IPS-18a (cell line): ENCODE data around the gene CPSF3.

ENCODE experiments used
- H3K27ac ChIP-seq: one replicate; pipeline ENCODE4 v1.5.1; 2013; ENCODE audit warnings: low read length
- H3K27me3 ChIP-seq: one replicate; pipeline ENCODE4 v1.6.1; 2013; ENCODE audit warnings: mild to moderate bottlenecking, low read length; ENCODE audit not compliant: control insufficient read depth, insufficient read depth
- H3K36me3 ChIP-seq: one replicate; pipeline ENCODE4 v1.6.1; 2013; ENCODE audit warnings: low read depth, low read length; ENCODE audit not compliant: control insufficient read depth
- H3K4me1 ChIP-seq: one replicate; pipeline ENCODE4 v1.6.1; 2013; ENCODE audit warnings: low read depth, low read length; ENCODE audit not compliant: control insufficient read depth
- H3K4me3 ChIP-seq: one replicate; pipeline ENCODE4 v1.5.1; 2013; ENCODE audit warnings: low read length
- H3K9ac ChIP-seq: one replicate; pipeline ENCODE4 v1.6.1; 2013; ENCODE audit warnings: mild to moderate bottlenecking, low read length, moderate library complexity
- H3K9me3 ChIP-seq: one replicate; pipeline ENCODE4 v1.6.1; 2013; ENCODE audit warnings: low read depth, low read length; ENCODE audit not compliant: control insufficient read depth

The CPSF3 gene

DNA sequence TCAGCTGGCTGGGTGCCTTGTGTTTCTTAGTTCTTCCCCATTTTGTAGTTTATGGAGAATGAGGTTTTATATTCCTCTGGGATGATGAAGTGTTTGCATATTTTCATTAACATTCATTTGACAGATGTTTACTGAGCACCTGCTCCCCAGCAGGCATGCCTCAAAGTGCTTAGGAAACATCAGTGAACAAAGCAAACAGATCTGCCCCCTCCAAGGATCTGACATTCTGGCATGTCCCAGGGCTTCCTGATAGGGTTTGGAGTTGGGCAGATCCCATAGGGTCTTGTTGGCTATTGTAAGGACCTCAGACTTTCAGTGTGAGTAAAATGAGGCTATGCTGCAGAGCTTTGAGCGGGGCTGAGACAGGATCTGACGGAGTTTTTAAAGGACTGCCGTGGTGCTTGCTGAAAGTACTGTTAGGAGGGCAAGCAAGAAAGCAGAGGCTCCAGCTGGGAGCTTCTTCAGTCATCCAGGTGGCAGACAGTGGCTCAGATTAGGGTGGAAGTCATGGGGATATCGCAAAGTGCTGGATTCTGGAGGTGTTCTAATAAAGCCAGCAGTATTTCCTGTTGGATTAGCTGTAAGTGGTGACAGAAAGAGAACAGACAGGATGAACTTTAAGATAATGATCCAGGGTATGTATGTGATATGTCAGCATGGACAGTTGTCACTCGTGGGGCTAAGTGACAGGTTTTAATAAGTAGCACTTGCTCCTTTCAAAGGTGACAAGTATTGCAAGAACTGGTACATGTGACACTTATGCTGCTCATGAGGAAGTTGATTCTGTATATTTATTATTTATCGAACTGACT is 39.6 kb downstream of the CPSF3 start:
- H3K4me3 ChIP-seq, result no peak overlapping the region
- H3K9me3 ChIP-seq, result no peaks in the 10 kb centered on the region
- H3K9ac ChIP-seq, result no peak overlapping the region
- no peaks in the 10 kb centered on the region for H3K4me1 ChIP-seq
- no peak overlapping the region for H3K27ac ChIP-seq
- H3K27me3 ChIP-seq, result no peaks in the 10 kb centered on the region
- peaks cover 48% of the 10 kb centered on the region for H3K36me3 ChIP-seq

DNA sequence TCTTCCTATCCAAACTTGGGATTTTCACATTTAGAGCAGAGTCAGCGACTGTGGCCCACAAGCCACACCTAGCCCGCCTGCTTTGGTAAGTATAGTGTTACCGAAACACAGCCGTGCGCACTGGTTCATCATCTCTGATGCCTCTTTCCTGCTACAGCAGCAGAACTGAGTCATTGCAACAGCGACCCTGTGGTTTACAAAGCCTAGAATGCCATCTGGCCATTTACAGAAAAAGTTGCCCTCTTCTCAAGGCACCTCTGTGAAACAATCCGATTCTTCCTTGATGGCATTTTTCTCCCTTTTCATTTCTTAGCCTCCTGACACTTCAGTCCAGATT is 40.2 kb downstream of the CPSF3 start:
- H3K4me3 ChIP-seq, result no peak overlapping the region
- no peaks in the 10 kb centered on the region for H3K27me3 ChIP-seq
- no peak overlapping the region for H3K27ac ChIP-seq
- no peaks in the 10 kb centered on the region for H3K9me3 ChIP-seq
- H3K36me3 ChIP-seq, result peaks cover 48% of the 10 kb centered on the region
- no peaks in the 10 kb centered on the region for H3K4me1 ChIP-seq
- H3K9ac ChIP-seq, result no peak overlapping the region

DNA sequence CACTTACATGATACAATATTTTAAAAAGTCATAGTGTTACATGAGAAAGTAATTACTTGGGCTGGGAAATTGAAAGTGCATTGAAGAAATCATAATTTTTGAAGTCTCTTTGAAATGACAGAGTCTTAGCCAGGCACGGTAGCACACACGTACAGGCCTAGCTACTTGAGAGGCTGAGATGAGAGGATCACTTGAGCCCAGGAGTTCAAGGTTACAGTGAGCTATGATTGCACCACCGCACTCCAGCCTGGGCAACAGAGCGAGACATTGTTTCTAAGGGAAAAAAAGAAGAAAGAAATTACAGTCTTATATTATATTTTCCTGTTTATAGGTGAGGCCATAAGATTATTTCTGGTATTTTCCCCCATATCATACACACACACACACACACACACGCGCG is 41.7 kb downstream of the CPSF3 start:
- Histone ChIP-seq H3K4me1 (no peaks in the 10 kb centered on the region), H3K4me3 (no peak overlapping the region), H3K27me3 (no peaks in the 10 kb centered on the region), H3K9me3 (no peaks in the 10 kb centered on the region), H3K27ac (no peak overlapping the region), H3K36me3 (peaks cover 50% of the 10 kb centered on the region), H3K9ac (no peak overlapping the region)

DNA sequence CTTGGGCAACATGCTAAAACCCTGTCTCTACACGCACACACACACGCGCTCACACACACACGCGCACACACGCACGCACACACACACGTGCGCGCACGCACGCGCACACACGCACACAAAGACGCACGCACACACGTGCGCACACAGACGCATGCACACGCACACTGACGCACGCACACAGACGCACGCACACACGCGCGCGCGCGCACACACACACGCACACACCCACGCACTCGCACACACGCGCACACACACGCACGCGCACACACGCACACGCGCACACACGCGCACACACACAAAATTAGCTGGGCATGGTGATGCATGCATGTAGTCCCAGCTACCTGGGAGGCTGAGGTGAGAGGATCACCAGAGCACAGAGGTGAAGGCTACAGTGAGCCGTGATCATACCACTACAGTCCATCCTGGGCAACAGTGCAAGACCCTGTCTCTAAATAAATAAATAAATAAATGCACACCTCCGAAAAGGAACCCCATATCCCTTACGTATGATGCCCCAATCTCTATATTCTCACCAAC is 42.8 kb downstream of the CPSF3 start:
- Histone ChIP-seq H3K36me3 (peaks cover 49% of the 10 kb centered on the region), H3K9ac (no peak overlapping the region), H3K9me3 (no peaks in the 10 kb centered on the region), H3K4me1 (no peaks in the 10 kb centered on the region), H3K4me3 (no peak overlapping the region), H3K27ac (no peak overlapping the region), H3K27me3 (no peaks in the 10 kb centered on the region)

DNA sequence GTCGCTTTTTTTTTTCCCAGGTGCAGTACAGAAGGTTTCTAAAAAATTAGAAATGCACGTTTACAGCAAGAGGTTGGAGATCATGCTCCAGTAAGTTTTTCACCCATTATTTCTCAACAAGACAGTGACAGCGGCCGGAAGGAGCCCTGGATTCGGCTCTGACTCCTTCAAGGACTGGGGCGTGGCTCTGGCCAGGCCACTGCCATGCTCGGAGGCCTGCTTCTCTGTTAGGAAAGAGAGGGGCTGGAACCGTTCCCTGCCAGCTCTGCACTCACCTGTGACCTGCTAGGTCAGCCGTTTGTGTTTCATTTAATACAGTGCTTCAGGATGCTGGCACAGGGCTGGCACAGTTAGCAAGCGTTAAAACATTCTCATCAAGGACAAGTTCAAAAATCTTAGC is 44.2 kb downstream of the CPSF3 start:
- Histone ChIP-seq H3K27me3 (no peaks in the 10 kb centered on the region), H3K36me3 (peaks cover 52% of the 10 kb centered on the region), H3K4me3 (no peak overlapping the region), H3K4me1 (no peaks in the 10 kb centered on the region), H3K9me3 (no peaks in the 10 kb centered on the region), H3K27ac (no peak overlapping the region), H3K9ac (no peak overlapping the region)

DNA sequence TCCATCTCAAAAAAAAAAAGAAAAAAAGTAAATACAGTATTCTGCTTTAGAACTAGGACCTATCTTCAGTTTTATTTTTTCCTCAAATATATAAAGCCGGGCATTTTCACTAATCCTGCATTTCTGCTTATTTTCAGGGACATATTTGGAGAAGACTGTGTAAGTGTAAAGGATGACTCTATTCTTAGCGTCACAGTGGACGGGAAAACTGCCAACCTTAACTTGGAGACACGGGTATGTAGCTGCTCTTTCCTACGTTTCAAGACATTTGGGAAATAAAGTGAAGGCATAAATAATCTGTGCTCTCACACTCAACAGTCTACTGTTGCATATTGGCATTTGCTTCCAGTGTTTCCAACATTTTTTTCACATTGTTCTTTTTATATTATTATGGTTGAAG is 47.8 kb downstream of the CPSF3 start:
- Histone ChIP-seq H3K27me3 (no peaks in the 10 kb centered on the region), H3K4me1 (no peaks in the 10 kb centered on the region), H3K9me3 (no peaks in the 10 kb centered on the region), H3K9ac (no peak overlapping the region), H3K36me3 (peaks cover 40% of the 10 kb centered on the region), H3K4me3 (no peak overlapping the region), H3K27ac (no peak overlapping the region)

DNA sequence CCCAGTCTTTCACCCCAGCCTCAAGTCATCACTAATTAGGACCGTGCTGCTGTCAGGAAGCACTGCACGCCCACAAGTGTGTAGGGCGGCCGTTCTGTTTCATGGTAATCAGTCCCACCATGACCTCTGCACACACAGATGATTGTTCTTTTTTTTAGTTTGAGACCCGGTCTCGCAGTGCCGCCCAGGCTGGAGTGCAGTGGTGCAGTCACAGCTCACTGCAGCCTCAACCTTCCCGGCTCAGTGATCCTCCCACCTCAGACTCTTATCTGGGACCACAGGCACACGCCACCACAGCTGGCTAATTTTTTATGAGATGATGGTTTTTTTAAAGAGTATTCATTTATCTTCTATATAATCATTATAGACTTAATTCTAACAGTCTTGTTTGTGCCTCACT is 49.1 kb downstream of the CPSF3 start:
- no peak overlapping the region for H3K27ac ChIP-seq

DNA sequence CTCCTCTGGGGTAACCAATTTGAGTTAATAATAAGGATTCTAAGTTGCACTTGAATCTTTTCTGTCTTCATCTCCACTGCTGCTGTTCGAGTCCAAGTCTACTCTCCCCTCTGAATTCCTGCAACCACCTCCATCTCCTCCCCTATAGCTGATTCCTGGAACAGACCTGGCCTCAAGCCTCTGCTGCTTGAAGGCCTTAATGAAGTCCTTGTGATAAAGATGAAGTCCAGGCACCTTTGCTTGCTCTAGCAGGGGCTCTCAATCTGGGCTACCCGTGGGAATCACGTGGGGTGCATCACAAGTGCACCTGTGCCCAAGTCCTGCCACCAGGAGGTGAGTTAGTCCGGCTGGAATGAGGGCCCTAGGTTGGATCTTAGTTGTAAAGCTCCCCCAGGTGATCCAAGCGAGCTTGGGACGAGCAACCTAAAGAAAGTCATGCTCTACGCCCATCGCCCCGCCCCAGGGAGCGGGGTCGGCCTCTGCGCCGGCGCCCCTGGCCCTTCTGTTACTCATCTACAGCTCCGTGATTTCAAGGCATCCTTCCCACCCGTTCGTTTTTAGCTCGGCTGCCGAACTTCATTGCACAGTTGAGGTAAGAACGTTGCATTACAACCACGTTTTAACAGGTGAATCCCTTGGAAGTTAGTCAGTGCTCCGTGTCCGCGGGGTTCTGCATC is 50.0 kb downstream of the CPSF3 start:
- Histone ChIP-seq H3K9me3 (no peaks in the 10 kb centered on the region), H3K27me3 (no peaks in the 10 kb centered on the region), H3K9ac (no peak overlapping the region), H3K36me3 (peaks cover 35% of the 10 kb centered on the region), H3K4me3 (no peak overlapping the region), H3K27ac (no peak overlapping the region), H3K4me1 (no peaks in the 10 kb centered on the region)

More for the DNA sequence above, 49.1 kb downstream of the CPSF3 start:
- Histone ChIP-seq H3K4me3 (no peak overlapping the region), H3K4me1 (no peaks in the 10 kb centered on the region), H3K27me3 (no peaks in the 10 kb centered on the region), H3K9me3 (no peaks in the 10 kb centered on the region), H3K9ac (no peak overlapping the region), H3K36me3 (peaks cover 39% of the 10 kb centered on the region)

DNA sequence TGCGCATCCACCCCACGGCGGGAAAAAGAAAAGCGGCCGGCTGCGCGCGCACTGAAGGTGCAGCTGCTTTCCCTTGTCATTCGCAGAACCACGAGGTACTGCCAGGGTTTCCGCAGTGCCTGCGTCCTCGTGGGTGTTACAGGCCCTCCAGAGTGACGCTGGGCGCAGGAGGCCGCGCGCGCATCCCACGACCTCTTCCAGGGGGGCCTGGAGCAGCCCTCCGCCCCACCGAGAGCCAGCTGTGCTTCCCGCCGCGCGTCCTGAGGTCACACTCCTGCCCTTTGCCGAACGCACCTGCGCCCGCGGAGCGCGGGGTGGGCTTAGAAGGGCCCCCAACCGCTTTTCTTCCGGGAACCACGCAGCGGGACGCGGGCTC is 50.5 kb downstream of the CPSF3 start:
- Histone ChIP-seq H3K36me3 (peaks cover 34% of the 10 kb centered on the region), H3K9me3 (no peaks in the 10 kb centered on the region), H3K27me3 (no peaks in the 10 kb centered on the region), H3K4me1 (no peaks in the 10 kb centered on the region), H3K9ac (no peak overlapping the region), H3K4me3 (no peak overlapping the region), H3K27ac (no peak overlapping the region)

DNA sequence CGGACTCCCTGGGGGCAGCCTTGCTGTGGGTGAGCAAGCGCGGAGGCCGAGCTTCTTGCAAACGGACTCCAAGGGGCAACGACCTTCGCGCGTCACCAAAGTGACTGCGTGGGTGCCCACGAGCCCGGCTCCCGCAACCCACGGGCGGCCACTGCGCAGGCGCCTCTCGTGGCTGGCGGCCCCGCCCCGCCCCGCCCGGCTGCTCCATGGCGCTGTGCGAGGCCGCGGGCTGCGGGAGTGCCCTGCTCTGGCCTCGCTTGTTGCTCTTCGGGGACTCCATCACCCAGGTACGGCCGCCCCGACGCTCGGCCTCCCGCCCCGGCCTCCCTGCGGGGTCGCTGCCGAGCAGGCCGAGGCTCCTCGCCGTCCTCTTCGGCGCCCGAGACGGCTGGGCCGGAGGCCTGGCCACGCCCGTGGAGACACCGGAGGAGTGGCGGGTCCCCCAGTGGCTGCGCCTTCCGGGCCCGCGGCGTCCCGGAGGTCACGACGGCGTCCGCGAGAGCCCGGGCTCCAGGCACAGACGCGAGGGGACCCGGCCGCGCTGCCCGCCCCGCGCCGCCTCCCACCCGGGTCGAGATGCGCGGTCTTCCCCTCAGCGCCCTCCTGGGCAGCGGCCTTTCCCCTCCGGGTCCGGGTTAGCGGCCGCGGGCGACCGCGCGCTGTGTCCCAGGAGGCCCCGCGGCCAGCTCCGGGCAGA is 51.1 kb downstream of the CPSF3 start, which contains the start of gene IAH1:
Gene IAH1, plus strand, starts transcription at position 191 of the 697 bp plus-strand sequence. Its CDS starts 16 bp downstream, at position 207.
- no peak within 1 kb of the TSS for H3K9ac ChIP-seq
- no peaks in the 10 kb centered on the region for H3K27me3 ChIP-seq
- H3K4me3 ChIP-seq, result no peak within 1 kb of the TSS
- H3K4me1 ChIP-seq, result no peaks in the 10 kb centered on the region
- H3K27ac ChIP-seq, result no peak within 1 kb of the TSS
- H3K36me3 ChIP-seq, result peaks cover 29% of the 10 kb centered on the region
- H3K9me3 ChIP-seq, result no peaks in the 10 kb centered on the region

DNA sequence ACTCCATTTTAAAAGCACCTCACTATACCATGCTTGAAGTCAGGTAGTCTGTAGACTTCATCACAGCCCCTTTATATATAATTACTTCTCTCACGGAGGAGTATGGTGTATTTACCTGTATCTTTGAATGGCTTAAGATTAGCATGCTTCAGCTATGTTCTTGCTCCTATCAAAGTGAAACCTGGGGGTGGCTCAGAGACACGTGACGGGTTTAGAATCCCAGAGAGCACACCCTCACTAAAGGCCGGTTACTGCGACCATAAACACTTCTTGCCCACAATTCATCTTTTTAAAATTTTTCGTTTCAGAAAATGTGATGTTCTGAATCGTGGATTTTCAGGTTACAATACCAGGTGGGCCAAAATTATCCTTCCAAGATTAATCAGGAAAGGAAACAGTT is 54.5 kb downstream of the CPSF3 start:
- H3K4me3 ChIP-seq, result no peak overlapping the region
- H3K27me3 ChIP-seq, result no peaks in the 10 kb centered on the region
- no peaks in the 10 kb centered on the region for H3K4me1 ChIP-seq
- H3K27ac ChIP-seq, result no peak overlapping the region
- H3K9me3 ChIP-seq, result no peaks in the 10 kb centered on the region
- H3K36me3 ChIP-seq, result peaks cover 6% of the 10 kb centered on the region
- H3K9ac ChIP-seq, result no peak overlapping the region
